Measurements from ENCODE around the gene DGKK. TPM values are rescaled to one million over a fixed set of nuclear protein-coding genes. Genes with fewer than 3 reads are reported as not detected.

Gene DGKK
- total and polyA plus RNA-seq, 2 of the 4 experiments (the other 2 are of a cell fraction), result not detected

GRCh38 chrX:50514811-50515210, 44.2 kb upstream of the DGKK start:
- POLR2A ChIA-PET (ENCODE audit: unreplicated experiment), result no interaction called here
- TF ChIP-seq MAFK (IDR thresholded peaks at IDR 0.05; ENCODE audit: low read depth, low read length), result no peak
- no peak for TF ChIP-seq ELK1 (IDR thresholded peaks at IDR 0.05; ENCODE audit: borderline replicate concordance, low read depth, low read length)
- no peak for TF ChIP-seq CTCF (conservative IDR thresholded peaks at IDR 0.05; ENCODE audit: low read depth, low read length)
- no peak for TF ChIP-seq MXI1 (IDR thresholded peaks at IDR 0.05; ENCODE audit: borderline replicate concordance, low read depth, low read length)
- TF ChIP-seq POLR2A (IDR thresholded peaks at IDR 0.05; ENCODE audit: low read depth, low read length), result no peak
- TF ChIP-seq RFX5 (IDR thresholded peaks at IDR 0.05; ENCODE audit: low read depth, low read length), result no peak
- no peak for TF ChIP-seq CHD1 (IDR thresholded peaks at IDR 0.05; ENCODE audit: low read depth, low read length)
- TF ChIP-seq MAZ (IDR thresholded peaks at IDR 0.05; ENCODE audit: borderline replicate concordance, low read depth, low read length), result no peak
- no peak for TF ChIP-seq CEBPB (IDR thresholded peaks at IDR 0.05; ENCODE audit: low read depth, low read length)
- TF ChIP-seq FOS (IDR thresholded peaks at IDR 0.05; ENCODE audit: low read depth, low read length), result no peak
- TF ChIP-seq RAD21 (IDR thresholded peaks at IDR 0.05; ENCODE audit: low read length), result no peak
- TF ChIP-seq BHLHE40 (IDR thresholded peaks at IDR 0.05; ENCODE audit: low read depth, low read length), result no peak
- TF ChIP-seq, protein P1, sequence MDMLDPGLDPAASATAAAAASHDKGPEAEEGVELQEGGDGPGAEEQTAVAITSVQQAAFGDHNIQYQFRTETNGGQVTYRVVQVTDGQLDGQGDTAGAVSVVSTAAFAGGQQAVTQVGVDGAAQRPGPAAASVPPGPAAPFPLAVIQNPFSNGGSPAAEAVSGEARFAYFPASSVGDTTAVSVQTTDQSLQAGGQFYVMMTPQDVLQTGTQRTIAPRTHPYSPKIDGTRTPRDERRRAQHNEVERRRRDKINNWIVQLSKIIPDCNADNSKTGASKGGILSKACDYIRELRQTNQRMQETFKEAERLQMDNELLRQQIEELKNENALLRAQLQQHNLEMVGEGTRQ (IDR thresholded peaks at IDR 0.05; ENCODE audit: low read depth, low read length), result no peak
- no peak for TF ChIP-seq SMC3 (IDR thresholded peaks at IDR 0.05; ENCODE audit: low read depth, low read length)
- in situ Hi-C loops (cut with MboI; ENCODE audit: low sequenced_read_pairs) (no loop called here), dilution Hi-C loops (cut with HindIII; ENCODE audit: low sequenced_read_pairs, unreplicated experiment) (no loop called here), intact Hi-C loops (cut with micrococcal nuclease) (no loop called here)
- Histone ChIP-seq H2BK15ac (ENCODE audit: low read depth, low read length) (no peak overlapping the region), H3K9me1 (ENCODE audit: insufficient read depth, low read length) (no peaks in the 10 kb centered on the region), H2BK120ac (ENCODE audit: low read depth, low read length) (no peak overlapping the region), H3K4me1 (ENCODE audit: control insufficient read depth, insufficient read depth, low read length) (no peaks in the 10 kb centered on the region), H3K18ac (ENCODE audit: low read depth, low read length) (no peak overlapping the region), H3K36me3 (ENCODE audit: control insufficient read depth, insufficient read depth, low read length) (no peaks in the 10 kb centered on the region), H3K4ac (ENCODE audit: low read depth, low read length) (no peak overlapping the region), H3K4me3 (ENCODE audit: insufficient read depth, low read depth, low read length) (no peak overlapping the region), H3K56ac (ENCODE audit: extremely low read depth, insufficient read depth, low read length) (no peak overlapping the region), H4K5ac (ENCODE audit: low read depth, low read length) (no peak overlapping the region), H2AFZ (replicated peaks; ENCODE audit: low read length, poor library complexity) (no peak overlapping the region), H3K27me3 (ENCODE audit: control insufficient read depth, insufficient read depth, low read length) (peaks cover 2% of the 10 kb centered on the region; the same call in 1 of the 2 replicates), H2BK20ac (ENCODE audit: low read depth, low read length) (no peak overlapping the region), H3K4me2 (ENCODE audit: low read depth, low read length) (no peak overlapping the region), H4K20me1 (ENCODE audit: insufficient read depth, low read length) (no peaks in the 10 kb centered on the region), H3K27ac (ENCODE audit: insufficient read depth, low read length) (no peak overlapping the region), H3K23ac (ENCODE audit: low read depth, low read length) (no peak overlapping the region), H3K14ac (replicated peaks; ENCODE audit: low read depth, low read length) (no peak overlapping the region), H3K9me3 (ENCODE audit: control insufficient read depth, insufficient read depth, low read length) (no peaks in the 10 kb centered on the region), H3K9ac (ENCODE audit: low read depth, low read length) (no peak overlapping the region), H4K8ac (ENCODE audit: low read depth in 2 of 2, low read length in 2 of 2) (no peak overlapping the region), H2BK5ac (ENCODE audit: low read depth, low read length, poor library complexity, severe bottlenecking) (no peak overlapping the region), H3K79me1 (ENCODE audit: low read depth in 1 of 2, low read length in 2 of 2) (no peaks in the 10 kb centered on the region), H2AK5ac (ENCODE audit: low read depth, low read length) (no peak overlapping the region), H4K91ac (ENCODE audit: insufficient read depth, low read depth, low read length) (no peak overlapping the region), H2AK9ac (replicated peaks; ENCODE audit: low read depth, low read length, poor library complexity) (no peak overlapping the region)
- DNase-seq (no peak), ATAC-seq (ENCODE audit: low read depth) (no peak)
- no TSS peak for BruUV-seq (replicated peaks)
- 41% methylated on average over 3 of the region's 7 CpGs; no CpG with 5 or more reads in 1 of the 2 experiments for WGBS, 2 experiments (ENCODE audit: extremely low coverage in 2 of 2, insufficient read length in 1 of 2)
- CTCF ChIA-PET, result no interaction called here

Measured in IMR-90 (cell line).